Ovary (tissue), 9 donors: ENCODE results near the gene NOX5. TPM values are rescaled to one million over a fixed set of nuclear protein-coding genes. Genes with fewer than 3 reads are reported as not detected.

Experiments
- DNase-seq, 5 donors: peaks; one replicate each; pipeline ENCODE4 v3.0.0-alpha.2; 2019 to 2020
- H3K27ac ChIP-seq, 2 donors: fragments of 200-600 bp; one replicate each; pipeline versions ENCODE4 v1.5.1 to v1.8.0; 2019 to 2022
- H3K27me3 ChIP-seq: fragments of 200-600 bp; one replicate; pipeline ENCODE4 v1.8.0; 2022
- H3K36me3 ChIP-seq: fragments of 200-600 bp; sonication (generic); one replicate; pipeline ENCODE4 v1.5.1; 2019
- H3K4me1 ChIP-seq: one replicate; pipeline ENCODE4 v1.8.1; 2013; ENCODE audit warnings: mild to moderate bottlenecking, moderate library complexity; ENCODE audit not compliant: insufficient read depth
- H3K4me3 ChIP-seq: fragments of 200-600 bp; sonication (generic); one replicate; pipeline ENCODE4 v1.5.1; 2017
- H3K9me3 ChIP-seq, 2 donors: fragments of 200-600 bp in 1 of 2; sonication (generic) in 1 of 2; one replicate each; pipeline versions ENCODE4 v1.5.1 to v1.8.1; 2013 to 2019; ENCODE audit warnings: mild to moderate bottlenecking in 1 of 2, moderate library complexity in 1 of 2
- EP300 ChIP-seq: sonication (generic); formaldehyde crosslinking; IDR thresholded peaks from one replicate; pipeline ENCODE4 v1.6.1; 2017; ENCODE audit warnings: antibody characterized with exemption
- POLR2A ChIP-seq: fragments of 450-650 bp; IDR thresholded peaks from one replicate; pipeline ENCODE4 v1.6.1; 2017; ENCODE audit warnings: antibody characterized with exemption, mild to moderate bottlenecking, moderate library complexity
- WGBS, 3 donors: extraction: QIAGEN DNeasy Blood & Tissue Kit in 1 of 3; methylation state at CpG; one replicate each; pipeline versions ENCODE4 v1.1.5 to v1.1.7; 2013 to 2017; 5-methylcytosine and 5-hydroxymethylcytosine counted together
- intact Hi-C, 4 donors: fragments of 100-400 bp; cut with DNase I; formaldehyde crosslinking; loops; one replicate each; pipeline versions ENCODE4 v1.11.0 to v1.15.1; 2022 to 2023
- polyA plus RNA-seq, 2 donors: library from polyadenylated mRNA; stranded (reverse); fragments of 200-250 nt in 1 of 2; fragments of 350-450 nt in 1 of 2; fragmentation: Illumina TruSeq in 1 of 2; extraction: RNeasy Lipid Tissue Mini Kit (QIAGEN cat#74804) in 1 of 2; gene quantifications; one replicate each; pipeline ENCODE4 v1.2.3, GENCODE V29; 2013 to 2014
- total RNA-seq, 7 donors: library from RNA; depleted of rRNA in 2 of 7; stranded (reverse); fragments of >200 nt in 2 of 7; fragmentation: NEBNext Ultra II Directional in 3 of 7; extraction: Animal tissue kit (Norgen Biotek cat#: 25700) in 3 of 7; gene quantifications; one replicate each; pipeline versions ENCODE4 v1.1.0 to v1.2.4, GENCODE V29; 2016 to 2023
- TF ChIP-seq, protein P1 (sequence below), 3 donors: fragments of 450-650 bp in 2 of 3; fragments of 200-600 bp in 1 of 3; IDR thresholded peaks; one replicate each; pipeline versions ENCODE4 v1.5.1 to v1.8.0; 2016 to 2022; ENCODE audit warnings: antibody characterized with exemption in 3 of 3, mild to moderate bottlenecking in 1 of 3
- donor health status: DM: no; HTN: no; CAD: no; lungs with moderate emphysema.
- donor health status: DM: no; HTN: no; CAD: no.
- donor health status: Bipolar disorder and iron deficiency.
- donor health status: DM: yes; HTN: yes; CAD: no.
- donor health status: DM: no; HTN: no; CAD: no.
- donor health status: DM: yes; HTN: yes; CAD: no.

The NOX5 gene
- total and polyA plus RNA-seq, 9 donors, result 0.10 to 1.5 (median 0.42) TPM; not detected in 1

DNA sequence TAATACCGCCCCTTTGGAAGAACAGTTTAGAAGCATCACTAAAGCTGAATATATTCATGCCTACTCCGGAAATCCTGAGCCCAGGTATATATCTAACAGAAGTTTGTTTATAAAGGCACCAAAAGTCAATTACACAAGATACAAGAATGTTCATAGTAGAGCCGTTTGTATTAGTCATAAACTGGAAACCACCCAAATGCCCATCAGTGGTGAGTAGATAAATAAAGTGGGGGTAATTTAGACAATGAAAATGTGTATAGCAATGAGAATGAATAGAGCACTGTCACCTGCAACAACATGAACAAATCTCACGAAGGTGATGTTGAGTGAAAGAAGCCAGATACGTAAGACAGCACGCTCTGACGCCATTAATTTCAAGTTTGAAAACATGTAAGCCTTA, 77.7 kb downstream of the NOX5 start:
- Histone ChIP-seq H3K4me1 (no peaks in the 10 kb centered on the region), H3K9me3 (no peaks in the 10 kb centered on the region), H3K4me3 (no peak overlapping the region), H3K36me3 (no peaks in the 10 kb centered on the region), H3K27ac (no peak overlapping the region), H3K27me3 (no peaks in the 10 kb centered on the region)
- intact Hi-C loops, result no loop called here
- WGBS, 3 donors, result 79 to 81% (median 81%) methylated on average over 7 of the region's 7 CpGs
- no peak for DNase-seq
- TF ChIP-seq, protein P1, sequence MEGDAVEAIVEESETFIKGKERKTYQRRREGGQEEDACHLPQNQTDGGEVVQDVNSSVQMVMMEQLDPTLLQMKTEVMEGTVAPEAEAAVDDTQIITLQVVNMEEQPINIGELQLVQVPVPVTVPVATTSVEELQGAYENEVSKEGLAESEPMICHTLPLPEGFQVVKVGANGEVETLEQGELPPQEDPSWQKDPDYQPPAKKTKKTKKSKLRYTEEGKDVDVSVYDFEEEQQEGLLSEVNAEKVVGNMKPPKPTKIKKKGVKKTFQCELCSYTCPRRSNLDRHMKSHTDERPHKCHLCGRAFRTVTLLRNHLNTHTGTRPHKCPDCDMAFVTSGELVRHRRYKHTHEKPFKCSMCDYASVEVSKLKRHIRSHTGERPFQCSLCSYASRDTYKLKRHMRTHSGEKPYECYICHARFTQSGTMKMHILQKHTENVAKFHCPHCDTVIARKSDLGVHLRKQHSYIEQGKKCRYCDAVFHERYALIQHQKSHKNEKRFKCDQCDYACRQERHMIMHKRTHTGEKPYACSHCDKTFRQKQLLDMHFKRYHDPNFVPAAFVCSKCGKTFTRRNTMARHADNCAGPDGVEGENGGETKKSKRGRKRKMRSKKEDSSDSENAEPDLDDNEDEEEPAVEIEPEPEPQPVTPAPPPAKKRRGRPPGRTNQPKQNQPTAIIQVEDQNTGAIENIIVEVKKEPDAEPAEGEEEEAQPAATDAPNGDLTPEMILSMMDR (IDR thresholded peaks at IDR 0.05), result no peak
- TF ChIP-seq EP300 (no peak), POLR2A (no peak)

DNA sequence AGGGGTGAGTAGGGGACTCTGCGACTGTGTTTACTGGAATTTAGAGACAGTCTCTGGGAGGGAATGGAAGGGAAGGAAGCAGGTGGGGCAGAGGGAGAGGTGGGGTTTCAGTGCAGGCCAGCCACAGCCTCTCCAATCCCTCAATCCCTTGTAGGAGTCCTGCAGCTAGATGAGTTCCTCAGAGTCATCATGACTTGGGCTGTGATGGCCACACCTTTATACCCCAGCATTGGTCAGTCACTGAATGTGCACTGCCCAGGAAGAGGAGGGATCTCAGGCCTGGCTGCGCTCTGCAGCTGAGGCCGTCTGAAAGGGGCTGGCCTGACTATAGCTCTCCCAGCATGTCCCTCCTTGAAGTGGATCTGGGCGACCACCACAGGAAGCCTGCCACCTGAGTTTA, 78.6 kb downstream of the NOX5 start:
- no peak overlapping the region for H3K27ac ChIP-seq
- no peaks in the 10 kb centered on the region for H3K36me3 ChIP-seq
- no peaks in the 10 kb centered on the region for H3K27me3 ChIP-seq
- H3K4me1 ChIP-seq, result no peaks in the 10 kb centered on the region
- TF ChIP-seq EP300 (no peak), POLR2A (no peak)
- TF ChIP-seq, protein P1 (IDR thresholded peaks at IDR 0.05), result no peak
- DNase-seq, result no peak
- intact Hi-C loops, result no loop called here
- H3K9me3 ChIP-seq, result no peaks in the 10 kb centered on the region
- no peak overlapping the region for H3K4me3 ChIP-seq
- WGBS, 3 donors, result 53 to 64% (median 56%) methylated on average over 4 of the region's 4 CpGs

DNA sequence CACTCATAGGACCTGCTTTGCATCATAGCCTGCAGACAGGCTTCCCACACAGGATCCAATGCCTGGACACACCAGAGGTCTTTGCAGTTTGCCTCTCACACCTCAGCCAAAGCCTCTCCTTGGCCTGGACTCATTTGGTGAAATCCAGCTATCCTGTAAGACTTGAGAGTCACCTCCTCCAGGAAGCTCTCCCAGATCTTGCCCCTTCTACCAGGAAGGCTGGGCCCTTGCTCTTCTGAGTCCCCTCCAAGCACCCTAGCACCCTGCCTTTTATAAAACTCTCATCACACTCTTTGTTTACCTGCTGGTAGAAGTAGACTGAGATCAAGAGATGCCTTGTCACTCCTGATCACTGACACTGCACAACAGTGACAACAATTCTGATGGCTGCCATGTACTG, 79.1 kb downstream of the NOX5 start:
- H3K9me3 ChIP-seq, result no peaks in the 10 kb centered on the region
- H3K27me3 ChIP-seq, result no peaks in the 10 kb centered on the region
- H3K4me3 ChIP-seq, result no peak overlapping the region
- TF ChIP-seq, protein P1 (IDR thresholded peaks at IDR 0.05), result no peak
- TF ChIP-seq EP300, result no peak
- no peak for TF ChIP-seq POLR2A
- DNase-seq, result no peak
- H3K36me3 ChIP-seq, result no peaks in the 10 kb centered on the region
- no peaks in the 10 kb centered on the region for H3K4me1 ChIP-seq
- intact Hi-C loops, result no loop called here
- H3K27ac ChIP-seq, result no peak overlapping the region

DNA sequence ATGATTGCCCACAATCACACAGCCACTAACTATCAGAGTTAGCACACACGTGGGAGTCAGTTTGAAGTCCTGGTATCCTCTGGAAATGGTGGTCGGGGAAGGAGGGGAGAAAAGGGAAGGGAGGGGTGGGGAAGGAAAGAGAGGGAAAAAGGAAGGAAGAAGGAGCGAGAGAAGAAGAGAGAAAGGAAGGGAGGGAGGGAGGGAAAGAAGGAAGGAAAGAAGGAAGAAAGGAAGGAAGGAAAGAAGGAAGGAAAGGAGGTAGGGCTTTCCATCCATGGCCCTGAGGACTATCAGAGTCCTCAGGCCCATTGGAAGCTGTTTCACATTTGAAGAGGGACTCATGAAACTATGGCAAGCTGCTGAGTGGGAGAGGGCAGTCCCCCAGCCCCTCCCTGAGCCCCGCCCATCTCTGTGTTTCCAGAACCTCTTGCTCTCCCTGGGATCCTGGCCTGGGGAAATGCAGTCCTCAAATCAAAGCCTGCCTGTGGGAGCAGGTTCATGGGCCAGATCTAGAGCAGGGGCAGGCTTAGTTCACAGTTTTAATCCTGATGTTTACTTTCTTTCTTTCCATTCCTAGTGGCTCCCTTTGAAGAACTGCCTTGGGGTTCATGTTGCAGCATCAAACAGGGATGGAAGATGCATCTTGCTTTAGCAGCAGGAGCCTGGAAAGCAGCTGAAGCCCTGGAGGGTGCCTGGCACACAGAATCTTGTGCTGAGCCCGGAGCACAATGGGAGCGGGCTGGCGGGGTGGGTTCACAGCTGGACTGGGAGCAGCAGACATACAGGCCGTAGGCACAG, 79.8 kb downstream of the NOX5 start:
- no peak overlapping the region for H3K27ac ChIP-seq
- no peak overlapping the region for H3K4me3 ChIP-seq
- TF ChIP-seq EP300 (no peak), POLR2A (no peak)
- TF ChIP-seq, protein P1 (IDR thresholded peaks at IDR 0.05), result no peak
- H3K27me3 ChIP-seq, result no peaks in the 10 kb centered on the region
- H3K36me3 ChIP-seq, result no peaks in the 10 kb centered on the region
- no peaks in the 10 kb centered on the region for H3K4me1 ChIP-seq
- no peak for DNase-seq
- WGBS, 3 donors, result 65 to 83% (median 76%) methylated on average over 8 of the region's 8 CpGs
- intact Hi-C loops, result no loop called here
- H3K9me3 ChIP-seq, result no peaks in the 10 kb centered on the region
